ENCODE results near the gene TAL2.

TAL2 gene

GRCh38 chr9:105706156-105706555, 43.9 kb downstream of the TAL2 start:
- TF ChIP-seq FOXP2 (optimal IDR thresholded peaks at IDR 0.05; ENCODE audit: borderline replicate concordance, extremely low read depth, extremely low read length, insufficient read depth) = no peak
- no peak for TF ChIP-seq POLR2AphosphoS5 (IDR thresholded peaks at IDR 0.05; ENCODE audit: low read depth, low read length)
- TF ChIP-seq REST (IDR thresholded peaks at IDR 0.05; ENCODE audit: insufficient read depth in 1 of 2, low read depth in 2 of 2, low read length in 2 of 2) = no peak
- no peak for TF ChIP-seq SIN3A (IDR thresholded peaks at IDR 0.05; ENCODE audit: borderline replicate concordance, insufficient read depth, low read length)
- no peak for TF ChIP-seq TAF1 (IDR thresholded peaks at IDR 0.05; ENCODE audit: borderline replicate concordance, insufficient read depth, low read length)

GRCh38 chr9:105708405-105708804, 46.1 kb downstream of the TAL2 start:
- TF ChIP-seq REST (IDR thresholded peaks at IDR 0.05; ENCODE audit: insufficient read depth in 1 of 2, low read depth in 2 of 2, low read length in 2 of 2) (no peak), POLR2AphosphoS5 (IDR thresholded peaks at IDR 0.05; ENCODE audit: low read depth, low read length) (no peak), SIN3A (IDR thresholded peaks at IDR 0.05; ENCODE audit: borderline replicate concordance, insufficient read depth, low read length) (no peak), FOXP2 (optimal IDR thresholded peaks at IDR 0.05; ENCODE audit: borderline replicate concordance, extremely low read depth, extremely low read length, insufficient read depth) (no peak), TAF1 (IDR thresholded peaks at IDR 0.05; ENCODE audit: borderline replicate concordance, insufficient read depth, low read length) (no peak)

GRCh38 chr9:105710638-105711037, 48.4 kb downstream of the TAL2 start:
- TF ChIP-seq FOXP2 (optimal IDR thresholded peaks at IDR 0.05; ENCODE audit: borderline replicate concordance, extremely low read depth, extremely low read length, insufficient read depth) (no peak), TAF1 (IDR thresholded peaks at IDR 0.05; ENCODE audit: borderline replicate concordance, insufficient read depth, low read length) (no peak), POLR2AphosphoS5 (IDR thresholded peaks at IDR 0.05; ENCODE audit: low read depth, low read length) (no peak), REST (IDR thresholded peaks at IDR 0.05; ENCODE audit: insufficient read depth in 1 of 2, low read depth in 2 of 2, low read length in 2 of 2) (no peak), SIN3A (IDR thresholded peaks at IDR 0.05; ENCODE audit: borderline replicate concordance, insufficient read depth, low read length) (no peak)

- no peak for TF ChIP-seq TAF1 (IDR thresholded peaks at IDR 0.05; ENCODE audit: borderline replicate concordance, insufficient read depth, low read length)
- no peak for TF ChIP-seq POLR2AphosphoS5 (IDR thresholded peaks at IDR 0.05; ENCODE audit: low read depth, low read length)
- no peak for TF ChIP-seq FOXP2 (optimal IDR thresholded peaks at IDR 0.05; ENCODE audit: borderline replicate concordance, extremely low read depth, extremely low read length, insufficient read depth)
- TF ChIP-seq SIN3A (IDR thresholded peaks at IDR 0.05; ENCODE audit: borderline replicate concordance, insufficient read depth, low read length) = no peak
- TF ChIP-seq REST (IDR thresholded peaks at IDR 0.05; ENCODE audit: insufficient read depth in 1 of 2, low read depth in 2 of 2, low read length in 2 of 2) = no peak
Measured at GRCh38 chr9:105711867-105712266, 49.6 kb downstream of the TAL2 start.

GRCh38 chr9:105712297-105712696, 50.0 kb downstream of the TAL2 start:
- TF ChIP-seq REST (IDR thresholded peaks at IDR 0.05; ENCODE audit: insufficient read depth in 1 of 2, low read depth in 2 of 2, low read length in 2 of 2) = no peak
- TF ChIP-seq POLR2AphosphoS5 (IDR thresholded peaks at IDR 0.05; ENCODE audit: low read depth, low read length) = no peak
- TF ChIP-seq TAF1 (IDR thresholded peaks at IDR 0.05; ENCODE audit: borderline replicate concordance, insufficient read depth, low read length) = no peak
- no peak for TF ChIP-seq SIN3A (IDR thresholded peaks at IDR 0.05; ENCODE audit: borderline replicate concordance, insufficient read depth, low read length)

Measured in PFSK-1 (cell line).